SH-SY5Y (cell line): ENCODE data around the gene EME2.

ENCODE experiments used
- GATA2 ChIP-seq: IDR thresholded peaks from 2 replicates; pipeline ENCODE4 v1.6.1; 2011; ENCODE audit warnings: mild to moderate bottlenecking, low read depth, low read length
- GATA3 ChIP-seq: IDR thresholded peaks from 2 replicates; pipeline ENCODE4 v1.6.1; 2011; ENCODE audit warnings: low read depth, mild to moderate bottlenecking, low read length, moderate library complexity

GRCh38 chr16:1779741-1780676 is 7.4 kb downstream of the EME2 start:
- TF ChIP-seq GATA3 = no peak
- TF ChIP-seq GATA2 = no peak
